ENCODE results near the gene MVB12B.

DNA sequence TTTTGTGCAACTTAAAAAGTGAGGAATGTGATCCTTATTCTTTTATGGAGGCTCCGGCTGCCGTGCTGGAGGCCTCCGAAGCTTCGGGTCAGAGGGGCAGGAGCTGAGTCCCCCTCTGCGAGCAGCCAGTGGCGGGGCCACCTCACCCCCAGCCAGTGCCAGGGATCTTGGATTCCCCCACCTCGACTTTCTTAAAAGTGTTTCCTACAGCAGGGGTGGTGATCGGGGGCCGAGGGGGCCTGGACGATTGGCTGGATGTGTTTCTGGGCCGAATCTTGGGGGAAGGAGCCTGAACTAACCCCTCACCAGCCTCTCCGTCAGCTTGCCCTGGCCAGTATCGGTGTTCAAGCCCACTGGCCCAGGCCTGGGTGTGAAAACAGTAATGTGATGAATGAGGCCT is 194.9 kb downstream of the MVB12B start:
- TF ChIP-seq SUZ12 (IDR thresholded peaks at IDR 0.05; ENCODE audit: extremely low read depth, insufficient read depth, insufficient read length) (no peak), YY1 (IDR thresholded peaks at IDR 0.05; ENCODE audit: insufficient read depth, insufficient read length) (no peak), ZNF274 (IDR thresholded peaks at IDR 0.05; ENCODE audit: low read depth, low read length) (no peak)
